HFF-Myc (cell line): ENCODE measurements around the gene ARHGEF19.

Experiments used
- DNase-seq: peaks from one replicate; pipeline ENCODE4 v3.0.0-alpha.2; 2011; ENCODE audit warnings: low read depth; ENCODE audit errors: extremely low read depth
- H3K4me3 ChIP-seq: replicated peaks from 2 replicates; pipeline ENCODE4 v1.5.1; 2011; ENCODE audit warnings: low read depth, mild to moderate bottlenecking, control low read depth, low read length
- TF ChIP-seq, protein P1 (sequence below): IDR thresholded peaks from 2 replicates; pipeline ENCODE4 v1.5.1; 2012; ENCODE audit warnings: mild to moderate bottlenecking, low read depth, low read length, control low read depth; ENCODE audit errors: missing control alignments

ARHGEF19 gene

DNA sequence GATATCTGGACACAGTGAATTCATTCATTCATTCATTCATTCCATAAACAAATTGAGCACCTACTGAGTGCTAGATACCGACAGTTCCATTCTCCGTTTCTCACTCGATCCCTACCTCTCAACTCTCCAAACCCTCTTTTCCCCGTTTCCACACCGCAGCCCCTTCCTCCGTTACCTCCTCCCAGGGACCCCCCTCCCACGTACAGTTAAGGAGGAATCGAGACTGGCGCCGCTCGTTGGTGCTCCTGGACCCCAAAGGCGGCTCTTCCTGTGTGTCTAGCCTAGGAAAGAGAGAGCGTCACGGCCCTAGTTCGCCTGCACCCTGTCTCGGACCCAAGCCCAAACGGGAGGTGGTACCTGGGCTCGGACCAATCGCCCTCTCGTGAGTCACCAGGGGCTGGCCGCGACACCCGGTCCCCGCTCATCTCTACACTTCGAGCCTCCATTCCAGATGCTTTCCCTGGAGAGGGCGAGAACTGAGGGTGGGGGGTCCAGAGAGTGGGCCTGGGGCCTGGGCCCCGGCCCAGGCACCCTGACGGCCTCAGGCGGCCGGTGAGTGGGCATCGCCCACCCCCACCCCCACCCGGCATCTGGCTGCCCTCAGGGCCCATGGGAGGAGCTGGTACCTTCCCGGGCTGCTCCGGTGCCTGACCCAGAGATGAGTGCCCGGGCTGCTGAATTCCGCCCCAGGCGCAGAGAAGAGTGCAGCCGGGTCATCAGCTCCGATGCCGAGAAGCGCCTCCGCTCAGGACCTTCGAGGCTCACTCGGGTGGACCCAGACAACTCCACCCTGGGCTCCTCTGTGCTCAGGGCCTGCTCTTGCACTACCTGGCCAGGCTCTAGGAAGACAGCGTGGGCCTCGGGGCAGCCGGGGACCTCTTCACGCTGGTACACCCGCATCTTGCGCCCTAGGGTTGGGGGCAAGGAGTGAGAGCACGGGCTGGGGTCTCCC, 4.9 kb downstream of the ARHGEF19 start:
- TF ChIP-seq, protein P1, sequence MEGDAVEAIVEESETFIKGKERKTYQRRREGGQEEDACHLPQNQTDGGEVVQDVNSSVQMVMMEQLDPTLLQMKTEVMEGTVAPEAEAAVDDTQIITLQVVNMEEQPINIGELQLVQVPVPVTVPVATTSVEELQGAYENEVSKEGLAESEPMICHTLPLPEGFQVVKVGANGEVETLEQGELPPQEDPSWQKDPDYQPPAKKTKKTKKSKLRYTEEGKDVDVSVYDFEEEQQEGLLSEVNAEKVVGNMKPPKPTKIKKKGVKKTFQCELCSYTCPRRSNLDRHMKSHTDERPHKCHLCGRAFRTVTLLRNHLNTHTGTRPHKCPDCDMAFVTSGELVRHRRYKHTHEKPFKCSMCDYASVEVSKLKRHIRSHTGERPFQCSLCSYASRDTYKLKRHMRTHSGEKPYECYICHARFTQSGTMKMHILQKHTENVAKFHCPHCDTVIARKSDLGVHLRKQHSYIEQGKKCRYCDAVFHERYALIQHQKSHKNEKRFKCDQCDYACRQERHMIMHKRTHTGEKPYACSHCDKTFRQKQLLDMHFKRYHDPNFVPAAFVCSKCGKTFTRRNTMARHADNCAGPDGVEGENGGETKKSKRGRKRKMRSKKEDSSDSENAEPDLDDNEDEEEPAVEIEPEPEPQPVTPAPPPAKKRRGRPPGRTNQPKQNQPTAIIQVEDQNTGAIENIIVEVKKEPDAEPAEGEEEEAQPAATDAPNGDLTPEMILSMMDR = no peak
- DNase-seq = no peak
- H3K4me3 ChIP-seq = peak overlapping the region; percentile 42

DNA sequence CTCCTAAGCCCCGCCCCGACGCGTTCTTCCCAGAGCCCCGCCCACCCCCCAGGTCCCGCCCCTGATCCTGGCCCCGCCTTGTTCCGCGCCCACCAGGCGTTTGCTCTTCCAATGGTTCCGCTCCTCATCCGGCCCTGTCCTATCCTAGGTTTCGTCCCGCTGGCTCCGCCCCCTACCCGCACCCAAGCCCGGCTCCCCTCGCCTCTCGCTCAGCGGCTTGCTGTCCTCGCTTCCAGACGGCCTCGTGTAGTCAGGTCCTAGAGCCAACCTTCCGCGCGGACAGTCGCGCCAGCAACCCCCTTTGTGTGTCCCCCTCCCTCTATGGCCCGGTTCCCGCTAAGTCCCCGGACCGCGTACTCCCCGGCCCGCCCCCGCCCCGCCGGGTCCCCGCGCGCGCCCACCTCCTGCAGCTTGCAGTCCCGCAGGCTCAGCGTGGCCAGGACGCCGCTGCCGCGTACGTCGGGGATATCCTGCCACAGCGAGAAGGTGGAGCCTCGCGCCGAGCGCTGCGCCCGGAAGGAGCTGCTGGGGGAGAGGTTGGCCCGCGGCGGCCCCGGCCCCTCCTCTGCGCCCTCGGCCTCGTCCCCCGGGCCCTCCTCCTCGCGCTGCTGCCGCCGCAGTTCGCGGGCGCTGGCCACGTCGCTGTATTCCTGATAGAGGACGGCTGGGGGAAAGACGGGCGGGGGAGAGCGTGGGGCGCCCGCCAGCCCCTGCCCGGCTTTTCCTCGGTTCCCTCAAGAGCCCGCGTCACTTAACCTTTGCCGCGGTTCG, 5.7 kb downstream of the ARHGEF19 start:
- TF ChIP-seq, protein P1 = no peak
- peak overlapping the region; percentile 42 for H3K4me3 ChIP-seq
- peak; percentile 95 for DNase-seq

DNA sequence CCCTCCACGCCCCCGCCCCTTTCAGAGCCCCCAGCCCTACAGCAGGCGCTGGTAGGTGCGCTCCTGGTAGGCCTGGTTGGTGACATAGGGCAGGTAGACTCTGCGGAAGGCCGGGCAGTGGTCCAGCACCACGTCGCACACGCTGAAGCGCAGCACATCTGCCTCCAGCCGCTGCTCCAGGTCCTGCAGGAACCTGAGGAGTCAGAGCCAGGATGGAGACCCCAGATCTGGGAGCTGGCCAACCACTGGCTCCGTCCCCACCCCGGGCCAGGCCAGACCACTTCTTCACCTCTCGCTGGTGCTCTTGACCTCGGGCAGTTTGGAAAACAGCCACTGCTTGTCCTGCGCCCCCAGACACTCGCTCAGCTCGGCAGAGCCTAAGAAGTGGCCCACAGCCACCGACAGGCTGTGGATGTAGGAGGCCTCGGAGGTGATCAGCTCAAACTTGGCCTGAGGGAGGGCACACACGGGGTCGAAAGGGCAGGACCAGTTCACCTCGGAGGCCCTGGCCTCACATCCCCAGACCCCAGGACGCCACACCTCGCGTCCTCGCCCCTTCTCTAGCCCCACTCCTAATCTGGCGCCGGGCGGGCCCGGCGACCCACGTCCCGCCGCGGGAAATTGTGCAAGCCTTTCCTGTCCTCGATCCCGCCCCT, 6.4 kb downstream of the ARHGEF19 start:
- TF ChIP-seq, protein P1 = no peak
- DNase-seq = no peak
- peak overlapping the region; percentile 41 for H3K4me3 ChIP-seq

DNA sequence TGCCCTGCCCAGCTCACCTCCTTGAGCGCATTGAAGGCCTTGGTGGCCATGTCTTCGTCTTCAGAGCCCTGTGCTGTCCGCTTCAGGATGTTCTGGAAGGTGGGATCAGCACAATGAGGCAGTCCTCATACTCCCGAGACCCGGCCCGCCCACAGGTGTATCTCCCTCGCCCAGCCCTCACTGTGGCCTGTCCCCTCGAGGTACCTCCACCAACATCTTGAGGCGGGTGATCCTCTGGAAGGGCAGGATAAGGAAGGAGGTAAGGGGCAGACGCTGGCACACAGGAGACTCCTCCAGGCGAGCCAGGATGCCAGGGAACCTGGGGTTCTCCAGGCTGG, 7.1 kb downstream of the ARHGEF19 start:
- H3K4me3 ChIP-seq = no peak overlapping the region
- TF ChIP-seq, protein P1 = no peak
- DNase-seq = no peak

DNA sequence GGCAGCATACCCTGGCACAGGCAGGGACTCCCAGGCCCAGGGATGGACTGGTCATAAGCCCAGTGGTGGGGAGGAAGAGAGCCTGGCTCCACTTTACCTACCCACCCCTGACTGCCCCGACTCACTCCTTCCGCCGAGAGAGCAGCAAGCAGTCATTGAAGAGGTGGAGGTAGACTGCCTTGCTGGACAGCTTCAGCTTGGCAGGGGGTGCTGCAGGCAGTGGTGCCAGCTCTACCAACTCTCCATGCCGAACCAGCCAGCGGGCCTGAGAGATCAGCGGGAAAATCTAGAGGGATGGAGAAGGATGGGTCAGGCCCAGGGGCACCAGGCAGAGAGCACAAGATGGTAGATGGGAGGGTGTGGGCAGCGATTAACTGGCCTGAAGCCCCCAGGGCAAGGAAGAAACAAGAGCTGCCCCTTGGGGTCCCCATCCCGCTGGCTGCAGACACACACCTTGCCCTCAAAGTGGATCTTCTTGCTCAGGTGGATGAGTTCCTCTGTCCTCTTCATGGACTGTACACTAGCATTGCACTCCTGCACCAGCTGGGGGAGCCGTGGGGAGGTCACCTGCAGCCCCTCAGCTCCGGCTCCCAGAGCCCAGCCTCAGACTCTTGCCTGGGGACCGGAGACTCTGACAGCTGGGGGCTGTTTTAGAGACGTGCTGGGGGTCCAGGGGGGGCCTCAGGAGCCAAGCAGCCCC, 7.7 kb downstream of the ARHGEF19 start:
- no peak overlapping the region for H3K4me3 ChIP-seq
- DNase-seq = no peak
- TF ChIP-seq, protein P1 = peak; percentile 33

DNA sequence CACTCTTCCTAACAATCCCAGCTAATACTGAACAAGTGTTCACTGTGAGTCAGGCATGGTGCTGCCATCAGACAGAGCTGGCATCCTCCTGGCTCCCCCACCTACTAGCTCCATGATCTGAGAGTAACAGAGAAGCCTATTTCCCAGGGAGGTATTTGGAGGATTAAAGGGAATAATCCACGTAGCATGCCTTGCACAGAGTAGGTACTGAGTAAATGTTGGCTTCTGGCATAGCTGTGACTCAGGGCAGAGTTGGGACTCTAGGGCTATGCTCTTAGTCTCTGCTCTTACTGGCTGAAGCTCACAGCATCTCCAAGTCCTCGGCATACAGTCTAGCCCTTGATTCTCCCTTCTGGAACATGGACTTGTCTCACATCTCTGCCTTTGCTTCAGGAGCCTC, 8.2 kb downstream of the ARHGEF19 start:
- DNase-seq = no peak
- no peak overlapping the region for H3K4me3 ChIP-seq
- TF ChIP-seq, protein P1 = no peak
